K562 (cell line): ENCODE results near the gene ZNF646. TPM values are rescaled to one million over a fixed set of nuclear protein-coding genes. Genes with fewer than 3 reads are reported as not detected.

Experiments used
- ATAC-seq: fragments of 200-7000 bp; cut with Tn5 transposase; 3 replicates; pipeline ENCODE4 v1.9.1; 2020; ENCODE audit warnings: moderate library complexity
- BruUV-seq: library from RNA; stranded (reverse); fragments of 400-500 nt; replicated peaks from 2 replicates; lab custom pipeline; 2021; lab: Mats Ljungman, UMichigan
- CTCF ChIA-PET: fragments of 300-600 bp; formaldehyde crosslinking; extraction: SDS; loops from one replicate; lab custom pipeline; 2021; ENCODE audit warnings: low intra/inter-chr PET ratio; lab: Yijun Ruan, JAX
- POLR2A ChIA-PET: fragments of 300-600, 350-650 bp; sonication (Branson Sonifier 250); formaldehyde crosslinking; extraction: SDS; loops from one replicate; lab custom pipeline; 2021; ENCODE audit warnings: antibody characterized with exemption, inconsistent platforms; lab: Yijun Ruan, JAX
- DNase-seq, 4 experiments: peaks; one replicate each; pipeline versions ENCODE4 v3.0.0 to v3.0.0-alpha.2; 2011 to 2018; ENCODE audit warnings: low spot score in 3 of 4, mixed read lengths in 3 of 4; ENCODE audit errors: extremely low read depth in 1 of 4
- FAIRE-seq: peaks from 2 replicates; lab custom pipeline; 2011; peaks lifted over from hg19 to GRCh38; lab: Jason Lieb, UNC
- H2AFZ ChIP-seq: 2 replicates; pipeline ENCODE4 v1.6.0; 2011; ENCODE audit warnings: low read depth, low read length, control low read depth, inconsistent platforms
- H3K27ac ChIP-seq: fragments of 200-600 bp; 3 replicates; pipeline ENCODE4 v1.8.0; 2011; ENCODE audit warnings: low read depth, mild to moderate bottlenecking, control low read depth, inconsistent platforms, low read length, moderate library complexity, mixed read lengths; ENCODE audit errors: extremely low read depth
- H3K27me3 ChIP-seq, 2 experiments: fragments of 300-600 bp in 1 of 2; 2 replicates in 1 of 2; 3 replicates in 1 of 2; pipeline versions ENCODE4 v1.6.0 to v1.8.0; 2011; ENCODE audit warnings: inconsistent platforms in 2 of 2, low read length in 2 of 2, mild to moderate bottlenecking in 1 of 2, mixed read lengths in 1 of 2, moderate library complexity in 1 of 2; ENCODE audit not compliant: control insufficient read depth in 2 of 2, insufficient read depth in 2 of 2
- H3K36me3 ChIP-seq: fragments of 300-600 bp; 3 replicates; pipeline ENCODE4 v1.8.0; 2011; ENCODE audit warnings: mild to moderate bottlenecking, low read length, inconsistent platforms; ENCODE audit not compliant: control insufficient read depth, insufficient read depth
- H3K4me1 ChIP-seq, 2 experiments: fragments of 200-600 bp in 1 of 2; replicated peaks in 1 of 2; 2 replicates in 1 of 2; 3 replicates in 1 of 2; pipeline versions ENCODE4 v1.5.1 to v1.8.0; 2011; ENCODE audit warnings: inconsistent platforms in 2 of 2, low read length in 2 of 2, mild to moderate bottlenecking in 1 of 2, mixed read lengths in 1 of 2, moderate library complexity in 1 of 2; ENCODE audit not compliant: control insufficient read depth in 2 of 2, insufficient read depth in 2 of 2
- H3K4me2 ChIP-seq: 2 replicates; pipeline ENCODE4 v1.6.1; 2011; ENCODE audit warnings: low read length, control low read depth, inconsistent platforms, mixed read lengths; ENCODE audit not compliant: insufficient read depth
- H3K4me3 ChIP-seq: fragments of 200-600 bp; sonication (generic), shearing (Covaris generic); 2 replicates; pipeline ENCODE4 v1.5.1; 2016; ENCODE audit warnings: control low read depth, inconsistent platforms
- H3K79me2 ChIP-seq: fragments of 200-600 bp; 3 replicates; pipeline ENCODE4 v1.8.0; 2011; ENCODE audit warnings: low read length, inconsistent platforms; ENCODE audit not compliant: control insufficient read depth, insufficient read depth
- H3K9ac ChIP-seq, 2 experiments: 2 replicates each; pipeline versions ENCODE4 v1.6.0 to v1.6.1; 2011; ENCODE audit warnings: low read depth in 2 of 2, low read length in 2 of 2, control low read depth in 1 of 2, inconsistent platforms in 1 of 2, mild to moderate bottlenecking in 1 of 2, mixed read lengths in 1 of 2; ENCODE audit not compliant: insufficient read depth in 1 of 2
- H3K9me1 ChIP-seq: one replicate; pipeline ENCODE4 v1.6.0; 2011; ENCODE audit warnings: inconsistent platforms, mild to moderate bottlenecking, low read length, moderate library complexity; ENCODE audit not compliant: control insufficient read depth, insufficient read depth
- H3K9me3 ChIP-seq: replicated peaks from 2 replicates; pipeline ENCODE4 v1.5.1; 2011; ENCODE audit warnings: low read depth, low read length, inconsistent platforms; ENCODE audit not compliant: control insufficient read depth, insufficient read depth
- H4K20me1 ChIP-seq: replicated peaks from 2 replicates; pipeline ENCODE4 v1.6.1; 2011; ENCODE audit warnings: low read length, inconsistent platforms, mixed read lengths; ENCODE audit not compliant: control insufficient read depth, insufficient read depth
- GATAD2A ChIP-seq: fragments of 450-650 bp; IDR thresholded peaks from 2 replicates; pipeline ENCODE4 v1.6.1; 2017
- HNRNPL ChIP-seq: fragments of 200-400 bp; formaldehyde crosslinking; IDR thresholded peaks from 2 replicates; pipeline ENCODE4 v1.6.1; 2017; ENCODE audit warnings: low read depth, mild to moderate bottlenecking, low read length
- KAT2B ChIP-seq: IDR thresholded peaks from one replicate; pipeline ENCODE4 v1.6.1; 2012; ENCODE audit warnings: low read depth, mild to moderate bottlenecking, control low read depth, inconsistent platforms, low read length, moderate library complexity
- NBN ChIP-seq: fragments of 450-650 bp; IDR thresholded peaks from 2 replicates; pipeline ENCODE4 v1.6.1; 2016; ENCODE audit warnings: low read depth, mild to moderate bottlenecking
- NELFE ChIP-seq: IDR thresholded peaks from 2 replicates; pipeline ENCODE4 v1.6.1; 2011; ENCODE audit warnings: mild to moderate bottlenecking; ENCODE audit not compliant: insufficient read depth, insufficient read length
- PCBP2 ChIP-seq: fragments of 200-400 bp; formaldehyde crosslinking; IDR thresholded peaks from 2 replicates; pipeline ENCODE4 v1.6.1; 2018; ENCODE audit warnings: low read length, low read depth, mild to moderate bottlenecking, moderate library complexity; ENCODE audit not compliant: poor library complexity, severe bottlenecking
- PHF8 ChIP-seq: fragments of 200-600 bp; sonication (generic); IDR thresholded peaks from 2 replicates; pipeline ENCODE4 v1.6.1; 2012; ENCODE audit warnings: mixed run types, mild to moderate bottlenecking, inconsistent platforms, low read length, moderate library complexity, borderline replicate concordance
- PML ChIP-seq: IDR thresholded peaks from 2 replicates; pipeline ENCODE4 v1.6.1; 2012; ENCODE audit warnings: low read length, inconsistent platforms
- POLR2A ChIP-seq: fragments of 450-650 bp; conservative IDR thresholded peaks from 2 replicates; pipeline ENCODE4 v1.6.1; 2016
- PREB ChIP-seq: sonication (generic); formaldehyde crosslinking; IDR thresholded peaks from 2 replicates; pipeline ENCODE4 v1.8.1; 2023; ENCODE audit warnings: mild to moderate bottlenecking, missing genetic modification reagents
- PTRF ChIP-seq: fragments of 450-650 bp; IDR thresholded peaks from 2 replicates; pipeline ENCODE4 v1.6.1; 2016; ENCODE audit warnings: mild to moderate bottlenecking, missing genetic modification characterization, missing compliant biosample characterization
- RAD51 ChIP-seq: fragments of 450-650 bp; IDR thresholded peaks from 2 replicates; pipeline ENCODE4 v1.7.1; 2016; ENCODE audit warnings: low read depth, mild to moderate bottlenecking, borderline replicate concordance
- RNF2 ChIP-seq: sonication (generic); IDR thresholded peaks from 2 replicates; pipeline ENCODE4 v1.6.1; 2016
- SAP30 ChIP-seq: fragments of 200-600 bp; sonication (generic); IDR thresholded peaks from 2 replicates; pipeline ENCODE4 v1.6.1; 2012; ENCODE audit warnings: borderline replicate concordance, low read depth, mild to moderate bottlenecking, moderate library complexity, low read length, control low read depth, inconsistent platforms; ENCODE audit not compliant: insufficient read depth, poor library complexity, severe bottlenecking
- SMARCA5 ChIP-seq: fragments of 450-650 bp; IDR thresholded peaks from 2 replicates; pipeline ENCODE4 v1.6.1; 2016
- ZNF165 ChIP-seq: fragments of 250-450 bp; sonication (Bioruptor Pico); IDR thresholded peaks from 2 replicates; pipeline ENCODE4 v1.4.0; 2020; ENCODE audit warnings: borderline replicate concordance
- ZNF23 ChIP-seq: fragments of 250-450 bp; sonication (Bioruptor Pico); IDR thresholded peaks from 2 replicates; pipeline ENCODE4 v1.4.0; 2020; ENCODE audit warnings: mild to moderate bottlenecking
- ZNF316 ChIP-seq: fragments of 450-650 bp; IDR thresholded peaks from 2 replicates; pipeline ENCODE4 v1.6.1; 2016
- ZNF384 ChIP-seq: IDR thresholded peaks from 2 replicates; pipeline ENCODE4 v1.6.1; 2012; ENCODE audit warnings: low read depth, low read length, improper control_type of control experiment
- ZNF77 ChIP-seq: fragments of 250-450 bp; sonication (Bioruptor Pico); IDR thresholded peaks from 2 replicates; pipeline ENCODE4 v1.5.0; 2020
- WGBS: fragments of 100-300 bp; shearing (Covaris generic); methylation state at CpG from one replicate; pipeline ENCODE4 v1.1.6; 2016; ENCODE audit warnings: low coverage, mixed read lengths; ENCODE audit not compliant: insufficient coverage; ENCODE audit errors: missing lambda C conversion rate; 5-methylcytosine and 5-hydroxymethylcytosine counted together
- in situ Hi-C: fragments of 300-500 bp; cut with MboI; formaldehyde crosslinking; loops from 4 replicates; pipeline ENCODE4 v1.15.0; 2018; ENCODE audit warnings: inconsistent platforms, mixed read lengths
- intact Hi-C: fragments of 100-400 bp; cut with micrococcal nuclease; formaldehyde crosslinking; loops from 2 replicates; pipeline ENCODE4 v1.14.2; 2022
- polyA plus RNA-seq, 8 experiments: library from polyadenylated mRNA; depleted of rRNA in 4 of 8; stranded (reverse) in 5 of 8; unstranded in 3 of 8; fragments of >200 nt; fragmentation: Nextera tagmentation in 2 of 8; fragmentation: Illumina TruSeq in 1 of 8; extraction: Ambion mirVana in 2 of 8; extraction: Trizol in 1 of 8; gene quantifications; 2 replicates each; pipeline versions ENCODE4 v1.2.1 to v1.2.3, GENCODE V29; 2011 to 2014; ENCODE audit warnings: inconsistent platforms in 1 of 8, missing spikeins in 1 of 8
- total RNA-seq, 7 experiments: library from RNA; depleted of rRNA in 6 of 7; stranded (reverse); fragments of >200 nt in 6 of 7; fragmentation: Illumina TruSeq in 2 of 7; extraction: Trizol in 2 of 7; gene quantifications; 2 replicates each; pipeline versions ENCODE4 v1.2.1 to v1.2.3, GENCODE V29; 2011 to 2021; ENCODE audit warnings: low replicate concordance in 1 of 7
- TF ChIP-seq, protein P1 (sequence below): IDR thresholded peaks from 2 replicates; pipeline ENCODE4 v1.6.1; 2012; ENCODE audit warnings: low read depth, low read length, improper control_type of control experiment, borderline replicate concordance

ZNF646 gene
- total and polyA plus RNA-seq, 9 of the 15 experiments (the other 6 are each of a cell fraction or from before 2014, with no cell fraction given): 0.08 to 20.6 (median 8.0) TPM

DNA sequence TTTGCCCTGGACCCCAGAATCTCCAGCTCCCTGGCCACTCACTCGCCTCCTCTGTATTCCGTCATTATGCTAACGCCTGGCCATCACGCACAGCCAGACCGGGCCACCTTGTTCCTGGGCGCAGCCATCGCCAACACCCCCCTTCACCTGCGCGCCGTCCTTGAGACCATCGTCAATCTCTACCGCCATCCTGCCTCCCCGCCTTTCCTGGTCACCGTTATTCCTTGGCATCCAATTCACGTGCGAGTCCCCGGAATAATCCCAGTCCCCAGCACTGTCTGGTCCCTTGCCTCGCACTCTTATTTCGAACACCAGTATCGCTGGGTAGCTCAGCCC is 19.8 kb downstream of the ZNF646 start (continued):
- TF ChIP-seq SMARCA5 (peak; percentile 64; the same call in 1 of the 2 replicates), ZNF316 (no peak), ZNF77 (CRISPR knock-in tag) (no peak)

- under 1% methylated on average over 67 of the region's 69 CpGs for WGBS
- Histone ChIP-seq H3K4me1 (peaks cover 17 to 32% of the 10 kb centered on the region in 2 experiments; a peak in 4 of 5 replicates), H3K4me3 (peak within 1 kb of the TSS; percentile 79), H4K20me1 (peaks cover 8% of the 10 kb centered on the region; the same call in 1 of the 2 replicates), H3K27ac (peak within 1 kb of the TSS; percentile 70), H3K79me2 (peaks cover 22% of the 10 kb centered on the region), H3K36me3 (peaks cover 22% of the 10 kb centered on the region; the same call in 1 of the 3 replicates), H3K27me3 (no peaks in the 10 kb centered on the region), H3K4me2 (peak within 1 kb of the TSS; percentile 96), H3K9ac (peak within 1 kb of the TSS; percentile 73 to 94), H3K9me1 (peaks cover 6% of the 10 kb centered on the region), H2AFZ (peak within 1 kb of the TSS; percentile 97), H3K9me3 (0 out of 2 replicates have a peak, but pooled peaks cover 4% of the 10 kb centered on the region)
- POLR2A ChIA-PET: interaction anchor here (0.5 to 3.3 kb wide), 10 partner anchors 10 to 1217 kb away, joined by 3 to 15 read pairs (median 4); partner anchors contain the start of genes FUS and KAT8
- in situ Hi-C loops (no loop called here), intact Hi-C loops (loop anchor here (1.0 to 10.0 kb wide), 4 partner anchors 48 to 140 kb away; partner anchors contain the start of genes HSD3B7, SETD1A and STX4)
- no TSS peak for BruUV-seq
- CTCF ChIA-PET: no interaction called here
- peak; percentile 96 for ATAC-seq
- DNase-seq: peak; percentile 91 to 98 (median 93)
- FAIRE-seq: peak; percentile 98
- TF ChIP-seq HNRNPL (peak; percentile 91), RAD51 (0 out of 2 replicates have a peak, but pooled peaks have one; percentile 4), POLR2A (peak; percentile 77), SAP30 (peak; percentile 77), NBN (peak; percentile 18; the same call in 1 of the 2 replicates), PML (peak; percentile 45; the same call in 1 of the 2 replicates), PHF8 (peak; percentile 71; the same call in 1 of the 2 replicates), RNF2 (no peak), ZNF23 (no peak), PTRF (no peak), ZNF165 (CRISPR knock-in tag) (no peak), NELFE (no peak), KAT2B (no peak), PCBP2 (no peak), ZNF384 (no peak; the same call in 1 of the 2 replicates), PREB (no peak), GATAD2A (peak; percentile 76; the same call in 1 of the 2 replicates)
- TF ChIP-seq, protein P1, sequence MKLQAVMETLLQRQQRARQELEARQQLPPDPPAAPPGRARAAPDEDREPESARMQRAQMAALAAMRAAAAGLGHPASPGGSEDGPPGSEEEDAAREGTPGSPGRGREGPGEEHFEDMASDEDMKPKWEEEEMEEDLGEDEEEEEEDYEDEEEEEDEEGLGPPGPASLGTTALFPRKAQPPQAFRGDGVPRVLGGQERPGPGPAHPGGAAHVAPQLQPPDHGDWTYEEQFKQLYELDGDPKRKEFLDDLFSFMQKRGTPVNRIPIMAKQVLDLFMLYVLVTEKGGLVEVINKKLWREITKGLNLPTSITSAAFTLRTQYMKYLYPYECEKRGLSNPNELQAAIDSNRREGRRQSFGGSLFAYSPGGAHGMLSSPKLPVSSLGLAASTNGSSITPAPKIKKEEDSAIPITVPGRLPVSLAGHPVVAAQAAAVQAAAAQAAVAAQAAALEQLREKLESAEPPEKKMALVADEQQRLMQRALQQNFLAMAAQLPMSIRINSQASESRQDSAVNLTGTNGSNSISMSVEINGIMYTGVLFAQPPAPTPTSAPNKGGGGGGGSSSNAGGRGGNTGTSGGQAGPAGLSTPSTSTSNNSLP: no peak
Measured at GRCh38 chr16:31094424-31095120, 20.4 kb downstream of the ZNF646 start, which contains the start of gene VKORC1. Gene VKORC1 (minus strand): TSS chr16:31094797. CDS start chr16:31094729, 68 bp downstream.
